ENCODE measurements around the gene TROAP.

- TF ChIP-seq CTCF (tag by site-specific recombination; IDR thresholded peaks at IDR 0.05): no peak
- no peak for TF ChIP-seq ZNF202 (tag by site-specific recombination; IDR thresholded peaks at IDR 0.05; ENCODE audit: borderline replicate concordance)
- TF ChIP-seq TCF7L2 (IDR thresholded peaks at IDR 0.05; ENCODE audit: borderline replicate concordance, low read depth, low read length): no peak
- TF ChIP-seq ZNF692 (tag by site-specific recombination; IDR thresholded peaks at IDR 0.05): no peak; the same call in 1 of the 2 replicates
- TF ChIP-seq HIC1 (tag by site-specific recombination; IDR thresholded peaks at IDR 0.05): no peak
- TF ChIP-seq ZNF26 (tag by site-specific recombination; IDR thresholded peaks at IDR 0.05): no peak
- no peak for TF ChIP-seq ATF2 (tag by site-specific recombination; IDR thresholded peaks at IDR 0.05; ENCODE audit: low read depth)
- no peak for TF ChIP-seq ZNF664 (tag by site-specific recombination; IDR thresholded peaks at IDR 0.05)
These were observed 44.6 kb downstream of the TROAP start, which contains the start of gene SPATS2 for GRCh38 chr12:49367381-49368239.

Data from HEK293 (cell line).